GM18868 (cell line): ENCODE results near the gene AP1B1.
"Not testable (repeated sequence)": the region's sequence is repeated elsewhere in the genome, so short reads cannot be mapped to it uniquely, and the experiment has no call there.

Source experiments
- ATAC-seq: cut with Tn5 transposase; IDR thresholded peaks from one replicate; pipeline ENCODE4 v1.9.1; 2021; ENCODE audit warnings: mild to moderate bottlenecking, moderate library complexity; ENCODE audit not compliant: unreplicated experiment

AP1B1 gene

GRCh38 chr22:29351891-29352290 is 36.5 kb downstream of the AP1B1 start:
- no peak for ATAC-seq

DNA sequence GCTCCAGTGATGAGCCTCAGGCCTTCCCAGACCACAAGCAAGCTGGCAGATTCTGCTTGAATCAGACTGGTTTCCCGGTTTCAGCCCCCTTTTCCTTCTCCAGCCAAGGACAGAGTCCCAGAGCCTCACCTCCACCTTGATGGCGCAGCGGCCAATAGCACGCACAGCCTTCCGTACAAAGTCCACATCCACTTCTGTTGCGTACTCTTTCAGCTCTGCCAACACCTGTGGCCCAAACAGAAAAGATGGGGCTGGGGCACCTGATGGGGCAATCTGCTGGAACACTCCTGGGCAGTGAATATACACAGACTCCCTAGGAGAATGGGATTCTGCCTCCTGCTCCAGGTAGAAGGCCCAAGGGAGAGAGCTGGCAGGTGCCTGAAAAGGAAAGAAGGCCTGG is 37.3 kb downstream of the AP1B1 start:
- no peak for ATAC-seq

DNA sequence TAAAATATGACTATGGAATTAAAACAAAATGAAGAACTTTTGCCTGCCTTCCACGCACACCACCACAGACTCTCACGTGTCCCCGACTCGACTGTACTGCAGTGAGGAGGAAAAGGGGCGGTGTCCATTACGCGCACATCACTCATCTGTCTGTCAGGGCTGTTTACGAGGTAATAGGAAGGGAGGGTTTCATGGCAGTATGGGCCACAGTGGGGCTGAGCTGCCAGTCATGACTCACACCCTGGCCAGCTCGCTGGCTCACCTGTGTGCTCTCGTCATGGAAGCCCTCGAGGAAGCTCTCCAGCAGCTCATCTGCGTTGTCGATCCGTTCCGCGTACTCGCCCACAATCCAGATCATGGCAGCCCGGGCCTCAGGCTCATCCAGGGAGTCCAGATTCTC is 39.4 kb downstream of the AP1B1 start:
- ATAC-seq, result no peak

- no peak for ATAC-seq
Observed at GRCh38 chr22:29348041-29348440, 40.3 kb downstream of the AP1B1 start.

DNA sequence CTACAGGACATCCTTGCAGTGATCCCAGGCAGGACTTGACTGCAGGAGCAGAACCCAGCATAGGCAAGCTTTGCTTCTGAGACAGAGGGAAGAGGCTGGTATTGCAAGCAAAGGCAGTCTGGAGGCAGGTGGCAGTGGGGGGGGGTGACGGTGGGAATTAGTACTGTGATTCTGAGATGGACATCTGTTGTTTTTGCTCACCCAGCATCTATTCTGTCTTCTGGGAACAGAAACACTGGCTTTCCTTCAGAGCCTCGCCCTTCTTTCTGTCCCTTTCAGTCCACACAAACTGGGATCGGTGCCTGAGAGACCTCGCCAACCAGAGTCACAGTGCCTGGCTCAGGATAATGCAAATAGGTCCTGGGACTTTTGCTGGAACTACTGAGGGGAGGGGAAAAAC is 41.7 kb downstream of the AP1B1 start:
- no peak for ATAC-seq

- ATAC-seq, result no peak
Observed at GRCh38 chr22:29345932-29346331, 42.4 kb downstream of the AP1B1 start.

DNA sequence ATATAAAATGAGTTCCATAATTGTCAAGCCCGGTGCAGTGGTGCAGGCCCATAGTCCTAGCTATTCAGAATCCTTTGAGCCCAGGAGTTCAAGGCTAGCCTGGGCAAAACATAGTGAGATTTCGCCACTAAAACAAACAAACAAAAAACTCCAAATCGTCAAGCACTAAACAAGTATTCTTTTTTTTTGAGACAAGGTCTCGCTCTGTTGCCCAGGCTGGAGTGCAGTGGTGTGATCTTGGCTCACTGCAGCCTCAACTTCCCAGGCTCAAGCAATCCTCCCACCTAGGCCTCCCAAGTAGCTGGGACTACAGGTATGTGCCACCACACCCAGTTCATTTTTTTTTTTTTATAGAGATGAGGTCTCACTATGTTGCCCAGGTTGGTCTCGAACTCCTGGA is 43.5 kb downstream of the AP1B1 start:
- not testable (repeated sequence) for ATAC-seq

GRCh38 chr22:29344137-29344536 is 44.2 kb downstream of the AP1B1 start:
- no peak for ATAC-seq

- ATAC-seq, result no peak
Observed at GRCh38 chr22:29343313-29343805, 45.0 kb downstream of the AP1B1 start.

DNA sequence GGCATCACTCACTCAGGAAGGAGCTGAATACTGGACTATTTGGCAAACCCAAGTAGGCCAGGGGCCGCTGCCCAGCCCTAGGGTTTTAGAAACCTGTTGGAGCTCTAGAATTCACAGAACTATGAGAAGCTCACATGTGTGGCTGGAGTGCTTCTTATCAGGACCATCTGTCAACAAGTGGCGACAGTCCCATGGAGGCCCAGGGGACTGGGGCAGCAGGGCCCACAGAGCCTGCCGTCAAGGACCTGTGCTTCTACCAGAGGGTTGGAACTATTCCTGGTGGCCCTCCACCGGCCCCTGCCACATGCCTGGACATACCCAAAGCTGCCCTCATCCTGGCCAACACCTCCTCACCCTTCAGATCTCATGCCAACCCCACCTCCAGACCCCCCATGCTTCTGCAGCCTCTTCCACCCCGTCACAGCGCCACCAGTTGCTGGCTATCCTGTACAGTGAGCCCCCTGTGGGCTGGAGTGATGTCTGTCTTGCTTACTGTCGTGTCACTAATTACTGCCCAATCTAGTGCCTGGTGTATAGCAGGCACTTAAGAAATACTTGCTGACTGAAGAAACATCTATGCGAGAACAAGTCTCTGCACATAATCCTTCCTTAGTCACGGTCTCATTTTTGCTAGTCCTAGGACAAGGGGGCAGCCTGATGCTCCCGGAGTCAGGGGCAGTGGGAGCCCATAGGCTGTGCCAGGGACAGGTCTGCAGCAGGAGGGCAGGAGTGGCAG is 45.6 kb downstream of the AP1B1 start:
- ATAC-seq, result no peak

GRCh38 chr22:29342177-29342576 is 46.2 kb downstream of the AP1B1 start:
- ATAC-seq, result no peak

GRCh38 chr22:29341849-29342127 is 46.6 kb downstream of the AP1B1 start:
- ATAC-seq, result no peak

- no peak for ATAC-seq
Observed at GRCh38 chr22:29341056-29341848, 47.1 kb downstream of the AP1B1 start.

DNA sequence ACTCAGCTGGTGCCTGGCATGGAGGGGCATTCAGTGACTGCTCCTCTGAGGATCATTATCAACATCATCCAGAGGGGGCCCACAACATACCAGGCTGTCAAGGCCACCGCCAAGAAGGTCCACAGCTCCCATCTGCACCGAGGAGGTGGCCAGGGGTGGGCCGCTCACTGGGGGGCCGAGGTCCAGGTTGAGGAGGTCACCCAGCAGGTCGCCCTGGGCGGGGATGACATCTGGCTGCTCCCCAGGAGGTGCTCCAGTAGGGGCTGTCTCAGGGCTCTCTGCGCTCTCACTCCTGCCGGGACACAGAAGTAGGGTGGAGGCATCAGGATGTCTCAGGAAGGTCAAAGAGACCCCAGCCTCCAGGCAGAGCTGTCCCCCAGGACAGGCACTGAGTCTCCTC is 47.8 kb downstream of the AP1B1 start:
- ATAC-seq, result no peak

DNA sequence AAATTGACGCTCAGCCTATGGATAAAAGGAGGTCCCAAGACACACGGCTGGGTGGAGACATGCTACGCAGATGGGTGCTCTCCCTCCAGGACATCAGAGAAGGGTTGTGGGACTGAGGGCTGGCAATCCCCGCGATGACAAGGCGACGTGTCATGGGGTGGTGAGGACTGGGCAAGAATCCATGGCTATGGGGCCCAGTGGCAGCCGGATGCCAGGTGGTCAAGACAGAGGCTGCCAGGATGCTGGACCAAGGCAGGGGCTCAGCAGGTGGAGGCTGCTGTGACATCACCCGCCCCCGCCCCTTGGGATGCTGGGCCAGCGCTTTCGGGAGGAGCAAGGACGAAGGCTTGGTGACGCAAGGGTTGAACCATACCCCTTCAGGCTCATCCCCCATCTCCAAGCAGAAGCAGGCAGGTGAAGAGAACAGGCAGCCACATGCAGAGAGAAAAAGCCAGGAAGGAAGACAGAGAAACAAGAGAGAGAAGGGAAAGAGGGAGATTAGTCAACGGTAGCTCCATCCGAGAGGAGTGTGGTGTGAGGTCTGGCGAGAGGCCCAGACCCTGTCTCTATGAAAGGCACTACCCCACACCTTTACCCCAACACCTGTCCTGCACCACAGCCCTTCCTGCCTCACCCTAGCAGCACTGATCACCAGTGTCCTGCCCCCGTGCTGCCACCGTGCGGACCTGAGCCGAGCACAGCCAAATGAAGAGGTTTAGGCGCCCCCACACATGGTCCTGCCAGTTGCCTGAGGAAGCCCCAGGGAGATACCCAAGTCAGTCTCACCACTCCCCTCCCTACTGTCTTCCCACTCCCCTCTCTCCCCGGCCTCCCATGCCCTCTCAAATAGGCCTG is 48.8 kb downstream of the AP1B1 start:
- ATAC-seq, result no peak

- no peak for ATAC-seq
Observed at GRCh38 chr22:29338398-29338797, 50.0 kb downstream of the AP1B1 start.

DNA sequence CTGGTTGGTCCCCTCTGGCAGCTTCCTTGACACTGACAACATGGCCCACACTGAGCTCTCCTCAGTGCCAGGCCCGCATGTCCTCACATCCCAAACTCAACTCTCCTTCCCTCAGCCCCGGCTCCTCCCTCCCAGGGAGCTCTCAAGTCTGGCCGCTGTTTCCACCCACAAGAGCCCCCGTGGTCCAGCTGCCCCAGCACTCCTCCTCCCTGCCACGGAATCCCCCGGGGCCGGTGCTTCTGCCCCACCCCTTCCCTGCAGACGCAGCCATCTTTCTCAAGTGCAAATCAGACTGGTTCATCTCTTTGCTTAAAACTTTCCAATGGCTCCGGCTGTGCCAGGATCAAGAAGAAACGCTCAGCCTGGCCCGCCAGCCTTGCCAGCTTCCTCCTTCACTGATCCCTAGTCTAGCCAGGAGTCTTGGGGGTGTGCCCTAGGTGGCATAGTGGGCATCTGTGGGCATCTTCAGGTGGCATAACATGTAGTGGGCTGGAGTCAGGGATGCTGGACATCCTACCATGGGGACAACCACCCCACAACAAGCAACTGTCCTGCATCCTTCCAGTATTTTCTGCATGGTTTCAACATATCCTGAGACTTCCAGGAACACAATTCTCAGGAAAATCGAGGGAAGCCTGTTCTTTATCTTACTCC is 50.6 kb downstream of the AP1B1 start:
- ATAC-seq, result no peak

- no peak for ATAC-seq
Observed at GRCh38 chr22:29336751-29337490, 51.4 kb downstream of the AP1B1 start.

DNA sequence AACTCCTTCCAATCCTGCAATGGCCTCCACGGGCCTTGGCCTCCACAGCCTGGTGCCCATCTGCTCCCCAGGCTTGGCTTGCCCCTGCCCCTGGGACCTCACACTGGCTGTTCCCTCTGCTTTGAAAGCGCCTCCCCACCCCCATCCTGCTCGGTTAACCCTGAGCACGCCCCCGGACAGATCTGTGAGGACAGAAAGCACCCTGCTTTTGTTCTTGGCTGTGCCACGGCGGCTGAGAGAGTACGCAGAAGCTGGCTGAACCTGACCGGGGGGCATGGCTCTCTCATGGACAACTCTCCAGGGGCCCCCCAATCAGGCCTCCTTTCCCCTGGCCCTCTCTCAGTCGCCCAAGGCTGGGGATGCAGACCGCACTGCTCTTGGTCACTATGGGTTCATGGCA is 52.7 kb downstream of the AP1B1 start:
- no peak for ATAC-seq

GRCh38 chr22:29334696-29335344 is 53.5 kb downstream of the AP1B1 start:
- ATAC-seq, result no peak
